WI38 (cell line): Measurements from ENCODE around the gene SLC44A5.

Experiments
- H3K4me3 ChIP-seq: 2 replicates; pipeline ENCODE4 v1.5.1; 2011; ENCODE audit warnings: low read depth, mild to moderate bottlenecking, control low read depth, low read length
- CTCF ChIP-seq: IDR thresholded peaks from 2 replicates; pipeline ENCODE4 v1.5.1; 2012; ENCODE audit warnings: low read depth, mild to moderate bottlenecking, control low read depth, low read length

The SLC44A5 gene

GRCh38 chr1:75588779-75589475, 22.0 kb downstream of the SLC44A5 start:
- H3K4me3 ChIP-seq: no peak overlapping the region
- no peak for TF ChIP-seq CTCF

GRCh38 chr1:75587692-75588091, 23.2 kb downstream of the SLC44A5 start:
- H3K4me3 ChIP-seq: no peak overlapping the region
- no peak for TF ChIP-seq CTCF

DNA sequence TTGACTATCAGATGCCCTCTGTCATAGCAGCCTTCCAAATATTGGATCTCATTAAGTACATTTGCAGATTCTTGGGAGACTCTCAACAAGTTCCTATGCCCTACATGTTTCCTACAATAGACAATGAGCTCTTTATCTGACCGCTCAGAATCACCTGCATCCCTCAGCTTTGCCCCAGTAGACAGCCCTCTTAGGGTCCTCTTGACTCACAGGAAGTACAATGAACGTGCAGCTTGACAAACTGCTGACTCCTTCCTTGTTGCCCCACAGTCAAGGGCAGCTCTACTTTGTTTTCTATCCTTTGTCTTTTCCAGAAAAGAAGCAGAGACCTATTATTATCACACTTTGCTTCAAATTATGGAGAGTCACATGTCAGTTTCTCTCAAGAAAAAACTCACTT, 27.6 kb downstream of the SLC44A5 start:
- no peak for TF ChIP-seq CTCF
- no peak overlapping the region for H3K4me3 ChIP-seq

DNA sequence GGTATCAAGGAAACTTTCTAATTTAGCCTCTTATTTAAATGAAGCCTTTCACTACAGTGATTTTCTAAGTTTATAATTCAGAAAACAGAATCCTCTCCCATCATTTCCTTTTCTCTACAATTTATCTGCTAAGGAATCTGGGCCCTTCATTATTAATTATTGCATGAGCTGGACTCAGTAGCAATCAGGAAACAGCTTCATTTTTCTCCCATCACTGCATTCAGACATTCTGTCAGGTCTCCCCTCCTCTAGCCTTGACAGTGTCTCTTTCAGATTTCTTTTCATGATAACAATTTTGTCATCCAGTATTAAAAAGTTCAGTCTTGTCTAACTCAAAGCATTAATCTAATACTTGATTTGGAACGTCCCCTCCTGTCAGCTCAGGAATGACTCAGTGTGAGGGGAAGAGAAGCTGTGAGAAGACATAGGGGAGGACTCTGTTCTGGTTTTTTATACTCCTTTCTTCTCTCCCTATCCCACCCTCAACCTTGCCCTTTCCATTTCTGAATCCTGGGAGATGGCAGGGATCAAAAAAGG, 28.1 kb downstream of the SLC44A5 start:
- H3K4me3 ChIP-seq: no peak overlapping the region
- TF ChIP-seq CTCF: no peak

DNA sequence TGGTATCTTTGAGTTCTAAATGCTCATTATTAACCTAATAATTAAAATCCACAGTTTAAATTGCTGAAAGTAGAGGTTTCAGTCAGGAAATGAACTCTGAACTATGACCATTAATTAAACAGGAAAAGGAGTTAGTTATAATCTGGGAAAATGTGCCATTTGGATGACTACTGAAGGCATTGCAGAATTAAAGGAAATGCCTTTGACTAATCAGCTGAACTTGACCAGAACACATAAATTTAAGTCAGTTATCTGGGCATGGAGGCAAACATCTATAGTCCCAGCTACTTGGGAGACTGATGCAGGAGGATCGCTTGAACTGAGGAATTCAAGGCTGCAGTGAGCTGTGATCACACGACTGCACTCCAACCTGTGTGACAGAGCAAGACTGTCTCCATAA, 31.9 kb downstream of the SLC44A5 start:
- TF ChIP-seq CTCF: no peak
- H3K4me3 ChIP-seq: no peak overlapping the region

DNA sequence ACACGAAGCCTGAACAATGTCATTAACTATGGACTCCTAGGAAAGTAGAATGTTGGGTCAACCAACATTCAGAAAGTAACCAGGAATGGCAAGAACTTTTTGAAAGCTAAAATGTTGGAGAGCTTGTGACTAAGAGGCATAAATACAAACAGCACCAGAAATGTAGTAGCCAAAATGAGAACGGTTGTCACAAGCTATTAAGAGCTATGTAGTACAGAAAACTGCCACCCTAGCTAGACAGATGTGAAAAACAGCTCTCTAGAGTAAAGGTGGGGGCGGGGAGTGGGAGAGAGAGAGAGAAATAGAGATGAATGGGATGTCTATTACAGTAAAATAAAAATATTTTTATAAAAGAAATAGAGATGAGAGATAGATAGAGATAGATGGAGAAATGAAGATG, 35.1 kb downstream of the SLC44A5 start:
- no peak for TF ChIP-seq CTCF
- H3K4me3 ChIP-seq: no peak overlapping the region

DNA sequence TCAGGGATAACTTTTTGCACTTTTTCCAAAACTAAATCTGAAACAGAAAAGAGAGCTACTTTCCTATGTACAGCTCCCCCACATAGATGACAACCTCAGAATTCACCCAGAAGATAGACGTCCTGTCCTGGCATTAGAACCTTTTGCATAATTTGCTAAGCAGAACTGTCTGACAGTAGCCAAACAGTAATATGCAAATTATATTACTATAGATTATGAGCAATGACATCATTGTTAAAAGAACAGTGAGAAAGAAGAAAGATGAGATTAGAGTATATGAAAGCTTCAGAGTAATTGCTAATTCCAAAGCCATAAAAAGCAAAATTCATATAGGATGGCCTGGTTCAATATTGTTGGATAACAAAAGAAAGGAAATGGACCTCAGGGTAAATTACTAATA, 43.7 kb downstream of the SLC44A5 start:
- H3K4me3 ChIP-seq: no peak overlapping the region
- no peak for TF ChIP-seq CTCF
